Measurements from ENCODE around the gene SUCLG2. TPM values are rescaled to one million over a fixed set of nuclear protein-coding genes. Genes with fewer than 3 reads are reported as not detected.

SUCLG2 gene
- polyA plus RNA-seq, 1 donor (not counting 4 experiments of a cell fraction or from before 2014, with no cell fraction given) = 26.7 TPM

- H3K4me1 ChIP-seq (ENCODE audit: control insufficient read depth, extremely low read depth, insufficient read depth, low read length) = no peaks in the 10 kb centered on the region
- no peaks in the 10 kb centered on the region for H3K27me3 ChIP-seq (ENCODE audit: control insufficient read depth, extremely low read depth, insufficient read depth, low read length)
- H3K36me3 ChIP-seq (ENCODE audit: control insufficient read depth in 2 of 2, extremely low read depth in 1 of 2, insufficient read depth in 2 of 2, low read length in 2 of 2) = no peaks in the 10 kb centered on the region
- dilution Hi-C loops (cut with MboI; ENCODE audit: extremely low pct_ligation_motif_present, low sequenced_read_pairs) = no loop called here
- H2AFZ ChIP-seq (ENCODE audit: control insufficient read depth, low read length) = no peak overlapping the region
- TF ChIP-seq CTCF (optimal IDR thresholded peaks at IDR 0.05 in 1 of 3, IDR thresholded peaks at IDR 0.05 in 1 of 3, conservative IDR thresholded peaks at IDR 0.05 in 1 of 3; ENCODE audit: extremely low read depth in 1 of 3, insufficient read depth in 2 of 3, low read length in 3 of 3) (no peak), EZH2 (IDR thresholded peaks at IDR 0.05; ENCODE audit: low read length) (no peak)
- DNase-seq (ENCODE audit: low read depth, low spot score) (no peak), FAIRE-seq (no peak)
- no peaks in the 10 kb centered on the region for H3K9me1 ChIP-seq (ENCODE audit: control insufficient read depth, extremely low read depth, insufficient read depth, low read length)
- no peaks in the 10 kb centered on the region for H3K79me2 ChIP-seq (ENCODE audit: control insufficient read depth, insufficient read depth, low read length)
- no peak overlapping the region for H3K27ac ChIP-seq (ENCODE audit: control insufficient read depth, insufficient read depth, low read length)
- H3K9ac ChIP-seq (ENCODE audit: control insufficient read depth, extremely low read depth, insufficient read depth, low read length) = no peak overlapping the region
- H4K20me1 ChIP-seq (ENCODE audit: control insufficient read depth, extremely low read depth, insufficient read depth, low read length) = no peaks in the 10 kb centered on the region
- no peak overlapping the region for H3K4me2 ChIP-seq (ENCODE audit: control insufficient read depth, extremely low read depth, insufficient read depth, low read depth, low read length)
- no peak overlapping the region for H3K4me3 ChIP-seq (ENCODE audit: control insufficient read depth in 2 of 3, extremely low read depth in 1 of 3, insufficient read depth in 2 of 3, low read depth in 1 of 3, low read length in 3 of 3)
- H3K9me3 ChIP-seq (ENCODE audit: control insufficient read depth, low read depth, low read length) = no peaks in the 10 kb centered on the region
These were observed 170.3 kb downstream of the SUCLG2 start for GRCh38 chr3:67484085-67484484.

GRCh38 chr3:67481126-67481525 lies 173.3 kb downstream of the SUCLG2 start:
- Histone ChIP-seq H3K9me1 (ENCODE audit: control insufficient read depth, extremely low read depth, insufficient read depth, low read length) (no peaks in the 10 kb centered on the region), H3K27ac (ENCODE audit: control insufficient read depth, insufficient read depth, low read length) (no peak overlapping the region), H3K4me2 (ENCODE audit: control insufficient read depth, extremely low read depth, insufficient read depth, low read depth, low read length) (no peak overlapping the region), H3K9me3 (ENCODE audit: control insufficient read depth, low read depth, low read length) (no peaks in the 10 kb centered on the region), H3K27me3 (ENCODE audit: control insufficient read depth, extremely low read depth, insufficient read depth, low read length) (no peaks in the 10 kb centered on the region), H3K36me3 (ENCODE audit: control insufficient read depth in 2 of 2, extremely low read depth in 1 of 2, insufficient read depth in 2 of 2, low read length in 2 of 2) (no peaks in the 10 kb centered on the region), H3K9ac (ENCODE audit: control insufficient read depth, extremely low read depth, insufficient read depth, low read length) (no peak overlapping the region), H3K4me3 (ENCODE audit: control insufficient read depth in 2 of 3, extremely low read depth in 1 of 3, insufficient read depth in 2 of 3, low read depth in 1 of 3, low read length in 3 of 3) (no peak overlapping the region), H4K20me1 (ENCODE audit: control insufficient read depth, extremely low read depth, insufficient read depth, low read length) (no peaks in the 10 kb centered on the region), H2AFZ (ENCODE audit: control insufficient read depth, low read length) (no peak overlapping the region), H3K79me2 (ENCODE audit: control insufficient read depth, insufficient read depth, low read length) (no peaks in the 10 kb centered on the region), H3K4me1 (ENCODE audit: control insufficient read depth, extremely low read depth, insufficient read depth, low read length) (no peaks in the 10 kb centered on the region)
- no peak for DNase-seq (ENCODE audit: low read depth, low spot score)
- no peak for TF ChIP-seq EZH2 (IDR thresholded peaks at IDR 0.05; ENCODE audit: low read length)
- TF ChIP-seq CTCF (optimal IDR thresholded peaks at IDR 0.05 in 1 of 3, IDR thresholded peaks at IDR 0.05 in 1 of 3, conservative IDR thresholded peaks at IDR 0.05 in 1 of 3; ENCODE audit: extremely low read depth in 1 of 3, insufficient read depth in 2 of 3, low read length in 3 of 3) = no peak
- dilution Hi-C loops (cut with MboI; ENCODE audit: extremely low pct_ligation_motif_present, low sequenced_read_pairs) = no loop called here
- FAIRE-seq = no peak
